ENCODE measurements around the gene ALAD.

- TF ChIP-seq EZH2 (IDR thresholded peaks at IDR 0.05; ENCODE audit: insufficient read depth, poor library complexity, severe bottlenecking) (no peak), EZH2phosphoT487 (IDR thresholded peaks at IDR 0.05; ENCODE audit: insufficient read depth, low read depth) (no peak)
Observed at GRCh38 chr9:113444736-113445135, 43.7 kb upstream of the ALAD start.

Measured in GM23248 (cell line).